CD4-positive, alpha-beta T cell treated with Interleukin-17A for 4 hours (primary cell): Measurements from ENCODE around the gene MOGAT3.

Experiments used
- DNase-seq: peaks from one replicate; pipeline ENCODE4 v3.0.0-alpha.2; 2020; ENCODE audit warnings: mixed read lengths

Gene MOGAT3

DNA sequence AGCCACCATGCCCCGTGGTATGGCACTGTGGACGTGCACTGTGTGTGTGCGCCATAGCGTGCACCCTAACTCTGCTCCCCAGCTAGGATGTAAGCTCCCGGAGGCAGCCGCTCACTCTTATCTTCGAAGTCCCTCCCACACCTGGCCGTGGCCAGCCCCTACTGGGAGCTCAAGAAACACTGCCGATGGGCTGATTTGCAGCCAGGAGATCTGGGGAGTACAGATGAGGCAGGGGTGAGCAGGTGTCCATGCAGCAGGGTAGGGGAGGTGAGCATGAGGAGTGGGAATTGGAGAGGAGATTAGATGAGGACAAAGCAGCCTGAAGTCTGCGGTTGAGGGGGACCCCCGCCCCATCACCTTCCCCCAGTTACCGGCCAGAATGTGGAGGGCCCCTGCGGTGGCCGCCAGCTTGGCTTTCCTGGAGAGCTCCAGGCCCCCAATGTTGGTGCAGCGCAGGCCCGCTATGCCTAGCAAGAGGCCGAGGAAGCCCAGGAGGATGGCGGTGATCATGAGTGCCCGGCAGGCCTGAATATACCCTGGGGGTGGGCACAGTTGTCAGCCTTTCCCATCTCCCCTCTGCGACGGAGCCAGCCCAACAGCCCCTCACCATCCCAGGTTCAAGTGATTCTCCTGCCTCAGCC is 33.2 kb upstream of the MOGAT3 start:
- no peak for DNase-seq

- no peak for DNase-seq
These were observed 31.5 kb upstream of the MOGAT3 start for GRCh38 chr7:101232141-101232850.

- no peak for DNase-seq
These were observed 30.8 kb upstream of the MOGAT3 start for GRCh38 chr7:101231644-101232043.

GRCh38 chr7:101226721-101227120 is 25.9 kb upstream of the MOGAT3 start:
- DNase-seq, result no peak

- no peak for DNase-seq
These were observed 24.8 kb upstream of the MOGAT3 start for GRCh38 chr7:101225650-101226049.

- no peak for DNase-seq
These were observed 22.7 kb upstream of the MOGAT3 start for GRCh38 chr7:101223528-101223927.

- no peak for DNase-seq
These were observed 21.5 kb upstream of the MOGAT3 start for GRCh38 chr7:101222275-101222830.

- no peak for DNase-seq
These were observed 19.5 kb upstream of the MOGAT3 start for GRCh38 chr7:101220295-101220694.

GRCh38 chr7:101218236-101219125 is 17.6 kb upstream of the MOGAT3 start:
- no peak for DNase-seq

- DNase-seq, result peak; percentile 97
These were observed 16.8 kb upstream of the MOGAT3 start, which contains the start of the genes PLOD3 and ZNHIT1 for GRCh38 chr7:101217388-101218235. TSS of gene PLOD3 (minus strand) at chr7:101217581. CDS start at chr7:101217274, 307 bp downstream. TSS of gene ZNHIT1 (plus strand) at chr7:101218165. CDS start at chr7:101218196, 31 bp downstream.

- DNase-seq, result peak; percentile 14
These were observed 16.1 kb upstream of the MOGAT3 start for GRCh38 chr7:101216860-101217387.

DNA sequence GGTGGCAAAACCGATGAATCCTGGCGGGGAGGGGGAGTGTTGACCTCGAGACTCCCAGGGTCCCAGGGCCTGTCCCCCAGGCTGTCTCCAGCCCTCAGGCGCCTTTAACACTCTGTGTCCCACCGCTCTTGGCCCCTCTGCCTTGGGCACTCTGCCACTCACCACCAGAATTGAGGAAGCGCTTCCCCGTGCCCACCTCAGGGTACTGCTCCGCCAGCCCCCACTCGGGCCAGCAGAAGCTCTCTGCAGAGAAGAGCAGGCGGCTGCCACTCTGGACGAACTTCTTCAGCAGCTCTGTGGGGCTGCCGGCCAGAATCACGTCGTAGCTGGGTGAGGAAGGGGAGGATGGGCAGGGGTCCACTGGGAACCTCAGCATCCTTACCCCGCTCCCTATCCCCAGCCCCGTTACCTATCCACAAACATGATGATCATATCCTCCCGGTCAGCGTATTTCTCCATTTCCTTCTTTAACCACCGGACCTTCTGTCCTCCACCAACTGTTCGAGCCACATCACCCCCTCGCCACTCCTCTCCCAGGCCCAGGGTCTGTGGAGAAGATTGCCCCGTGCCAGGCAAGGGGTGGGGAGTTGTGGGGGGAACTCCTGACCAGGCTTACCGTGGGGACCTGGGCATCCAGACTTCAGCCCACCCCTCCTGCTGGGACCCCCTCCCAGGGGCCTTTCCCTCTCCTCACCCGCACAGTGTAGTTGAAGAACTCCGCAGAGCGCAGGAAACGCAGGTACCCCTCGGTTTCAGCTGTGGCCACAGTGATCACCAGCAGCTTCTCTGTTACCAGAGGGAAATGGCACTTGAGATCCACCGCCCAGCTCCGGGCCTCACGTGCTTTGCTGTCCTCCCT is 15.4 kb upstream of the MOGAT3 start:
- DNase-seq, result no peak

DNA sequence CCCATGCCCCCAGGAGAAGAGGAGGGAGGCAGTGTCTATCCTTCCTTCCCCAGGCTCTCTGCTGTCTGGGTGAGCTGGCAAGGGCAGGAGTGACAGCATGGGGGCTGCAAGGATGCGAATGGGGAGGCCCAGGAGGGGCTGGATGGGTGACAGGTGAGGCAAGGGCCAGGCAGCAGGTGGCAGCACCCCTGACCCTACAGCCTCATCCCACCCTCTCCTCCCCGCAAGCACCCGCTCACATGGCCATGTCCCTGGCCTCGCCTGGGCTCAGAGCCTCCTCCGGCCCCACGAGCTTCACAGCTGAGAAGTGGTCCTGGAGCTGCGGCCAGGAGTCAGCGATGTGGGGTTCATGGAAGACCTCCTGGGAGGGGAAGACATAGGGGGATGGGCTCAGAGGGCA is 11.2 kb upstream of the MOGAT3 start:
- no peak for DNase-seq

DNA sequence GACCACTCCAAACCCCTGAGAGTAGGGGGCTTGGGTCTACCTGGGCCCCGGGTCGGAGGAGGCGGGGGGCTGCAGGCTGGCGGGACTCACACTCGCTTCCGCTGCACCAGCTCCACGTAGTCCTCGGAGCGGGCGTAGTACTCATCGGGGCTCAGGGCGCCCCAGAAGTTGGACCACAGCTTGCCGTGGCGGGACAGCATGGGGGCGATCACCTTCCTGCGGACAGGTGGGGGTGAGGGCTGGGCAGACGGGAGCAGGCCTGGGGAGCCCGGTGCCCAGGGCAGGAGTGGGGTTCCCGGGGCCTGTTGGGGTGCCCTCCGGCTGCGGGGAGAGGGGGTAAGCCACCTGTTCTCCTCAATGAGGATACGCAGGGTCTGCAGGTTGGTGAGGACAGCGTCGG is 10.7 kb upstream of the MOGAT3 start:
- DNase-seq, result no peak

DNA sequence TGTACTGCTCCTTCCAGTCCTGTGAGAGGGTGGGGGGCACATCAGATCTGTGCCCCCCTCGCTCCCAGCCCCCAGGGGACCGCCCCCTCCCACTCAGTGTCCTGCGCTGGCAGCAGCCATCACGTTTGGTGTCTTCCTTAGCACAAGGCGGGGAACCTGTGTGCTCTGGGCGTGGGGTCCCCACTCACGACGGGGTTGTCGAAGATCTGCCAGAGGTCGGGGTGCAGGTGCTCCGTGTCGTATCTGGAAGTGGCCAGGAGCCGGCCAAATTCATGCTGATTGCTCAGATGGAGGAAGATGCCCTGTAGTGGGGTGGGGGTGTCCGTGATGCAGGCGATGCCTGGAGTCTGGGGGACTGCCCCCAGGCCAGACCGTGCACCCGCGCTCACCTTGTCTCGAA is 9.3 kb upstream of the MOGAT3 start:
- DNase-seq, result no peak

DNA sequence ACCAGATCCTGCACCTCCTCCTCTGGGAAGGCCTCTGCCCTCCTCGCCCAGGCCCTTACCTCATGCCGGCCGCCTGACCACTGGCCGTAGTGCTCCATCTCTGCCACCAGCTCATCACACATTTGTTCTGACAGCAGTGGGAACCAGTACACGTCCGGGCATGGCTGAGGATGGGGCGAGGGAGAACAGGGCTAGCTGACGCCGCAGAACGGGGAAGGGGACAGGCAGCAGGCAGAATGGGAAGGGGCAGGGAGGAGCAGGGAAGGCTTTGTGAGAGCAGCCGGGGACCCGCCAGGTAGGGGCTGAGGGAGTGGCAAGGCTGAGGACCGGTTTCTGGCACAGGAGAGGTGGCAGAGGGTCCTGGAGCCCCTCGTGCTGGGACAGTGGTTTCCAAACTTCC is 8.0 kb upstream of the MOGAT3 start:
- no peak for DNase-seq

DNA sequence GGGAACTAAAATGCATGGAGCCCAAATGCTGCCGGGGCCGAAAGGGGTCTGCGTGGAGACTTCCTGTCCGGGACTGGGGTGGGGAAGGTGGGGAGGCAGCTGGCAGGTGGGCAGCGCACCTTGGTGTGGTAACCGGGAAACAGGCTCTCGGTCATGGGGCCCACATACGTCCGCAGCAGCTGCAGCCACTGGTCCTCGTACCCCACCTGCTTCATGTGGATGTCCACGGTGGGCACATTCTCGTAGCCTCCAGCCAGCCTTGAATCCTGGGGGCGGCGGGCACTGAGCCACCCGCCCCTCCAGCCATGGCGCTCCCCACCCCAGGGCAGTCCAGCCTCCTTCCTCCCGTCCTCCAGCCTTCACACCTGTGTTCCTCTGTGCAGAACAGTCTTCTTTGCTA is 6.6 kb upstream of the MOGAT3 start:
- no peak for DNase-seq

DNA sequence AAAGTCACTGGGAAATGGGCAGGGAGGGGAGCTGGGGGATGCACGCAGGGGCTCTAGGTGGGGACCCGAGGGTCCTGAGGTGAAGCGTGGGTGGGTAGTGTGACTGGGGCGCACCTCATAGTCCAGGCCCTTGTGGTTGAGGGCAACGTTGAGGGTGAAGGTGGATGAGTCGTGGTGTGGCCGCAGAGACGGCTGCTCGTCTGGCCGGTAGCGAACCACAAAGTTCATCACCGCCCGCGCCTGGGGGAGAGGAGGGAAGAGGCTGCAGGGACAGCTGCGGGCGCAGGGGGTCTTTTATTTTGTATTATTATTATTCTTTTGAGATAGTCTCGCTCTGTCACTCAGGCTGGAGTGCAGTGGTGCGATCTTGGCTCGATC is 5.8 kb upstream of the MOGAT3 start:
- DNase-seq, result no peak

DNA sequence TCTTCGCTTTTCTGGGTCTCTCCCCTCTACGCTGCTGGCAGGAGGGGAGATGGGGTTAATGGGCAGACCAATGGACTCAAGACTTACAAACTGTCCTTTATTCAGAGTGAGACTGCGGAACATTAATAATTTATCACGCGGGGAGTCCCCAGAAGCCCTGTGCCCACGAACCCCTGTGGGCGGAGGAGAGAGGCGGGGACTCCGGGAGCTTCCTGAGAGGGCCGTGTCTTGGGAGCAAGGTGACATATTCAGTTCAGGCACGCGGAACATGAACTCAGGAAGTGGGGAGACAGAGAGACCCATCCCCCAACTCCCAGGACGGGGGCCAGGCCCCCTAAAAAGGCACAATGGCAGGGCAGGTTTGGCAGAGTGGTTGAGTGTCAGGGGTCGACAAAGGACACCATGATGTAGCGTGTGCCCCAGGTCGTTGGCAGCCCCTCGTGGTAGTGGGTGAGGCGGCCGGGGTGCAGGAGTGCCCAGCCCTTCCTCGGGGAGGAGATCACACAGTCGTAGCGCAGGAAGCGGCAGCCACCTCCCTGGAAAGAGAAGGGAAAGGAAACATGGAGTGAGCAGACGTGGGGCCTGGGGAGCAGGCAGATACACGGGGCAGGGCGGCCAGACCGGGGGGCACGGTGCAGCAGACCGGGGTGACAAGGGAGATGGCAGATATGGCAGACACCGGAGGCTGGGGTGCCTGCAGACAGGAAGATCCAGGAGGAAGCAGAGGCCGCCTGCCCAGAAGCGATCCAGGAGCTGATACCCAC is 5.2 kb upstream of the MOGAT3 start:
- no peak for DNase-seq
